ENCODE measurements around the gene RIC8A. TPM values are rescaled to one million over a fixed set of nuclear protein-coding genes. Genes with fewer than 3 reads are reported as not detected.

Gene RIC8A
- total and polyA plus RNA-seq, 9 of the 15 experiments (the other 6 are each of a cell fraction or from before 2014, with no cell fraction given), result 10.7 to 108 (median 72.1) TPM

GRCh38 chr11:208181-208916 lies 841 bp downstream of the RIC8A start:
- H3K27ac ChIP-seq (ENCODE audit: extremely low read depth, low read depth, low read length), result peak overlapping the region; percentile 93
- under 1% methylated on average over 41 of the region's 57 CpGs for WGBS (ENCODE audit: insufficient coverage, low coverage, missing lambda C conversion rate)
- in situ Hi-C loops (cut with MboI), result no loop called here
- TF ChIP-seq ZNF12 (CRISPR knock-in tag; IDR thresholded peaks at IDR 0.05) (no peak), ZNF174 (CRISPR knock-in tag; IDR thresholded peaks at IDR 0.05) (no peak), POLR3G (IDR thresholded peaks at IDR 0.05; ENCODE audit: extremely low read depth, insufficient read length, insufficient replicate concordance) (no peak), TFAP4 (CRISPR knock-in tag; IDR thresholded peaks at IDR 0.05; ENCODE audit: borderline replicate concordance) (peak; percentile 46; the same call in 1 of the 2 replicates), ZKSCAN3 (CRISPR knock-in tag; IDR thresholded peaks at IDR 0.05) (no peak), SP2 (IDR thresholded peaks at IDR 0.05; ENCODE audit: extremely low read depth, low read depth, low read length, poor library complexity, severe bottlenecking) (no peak), SIRT6 (IDR thresholded peaks at IDR 0.05; ENCODE audit: low read depth, low read length) (no peak), NEUROD1 (IDR thresholded peaks at IDR 0.05; ENCODE audit: borderline replicate concordance, low read depth, low read length, partially characterized antibody) (no peak), NCOR1 (IDR thresholded peaks at IDR 0.05) (peak; percentile 42), NONO (IDR thresholded peaks at IDR 0.05; ENCODE audit: low read depth in 2 of 2, low read length in 1 of 2) (no peak), ZNF431 (CRISPR knock-in tag; IDR thresholded peaks at IDR 0.05) (no peak), HNRNPK (IDR thresholded peaks at IDR 0.05; ENCODE audit: low read depth, low read length, poor library complexity, severe bottlenecking) (no peak), EHMT2 (IDR thresholded peaks at IDR 0.05) (no peak), ZBTB43 (CRISPR knock-in tag; IDR thresholded peaks at IDR 0.05) (no peak), ATF1 (CRISPR knock-in tag; IDR thresholded peaks at IDR 0.05) (no peak), ATF1 (tag; IDR thresholded peaks at IDR 0.05) (no peak; the same call in 1 of the 2 replicates), HMGXB4 (CRISPR knock-in tag; IDR thresholded peaks at IDR 0.05) (0 out of 2 replicates have a peak, but pooled peaks have one; percentile 71)

More at GRCh38 chr11:208181-208916, 841 bp downstream of the RIC8A start:
- BruUV-seq (replicated peaks), result no TSS peak
- Histone ChIP-seq H3K36me3 (ENCODE audit: control insufficient read depth, insufficient read depth, low read length) (peaks cover 77% of the 10 kb centered on the region), H3K4me1 (replicated peaks in 1 of 2; ENCODE audit: control insufficient read depth in 2 of 2, insufficient read depth in 2 of 2, low read length in 2 of 2) (peaks cover 27 to 58% of the 10 kb centered on the region in 2 experiments; a peak in 4 of 5 replicates), H4K20me1 (replicated peaks; ENCODE audit: control insufficient read depth, insufficient read depth, low read length) (peaks cover 38% of the 10 kb centered on the region), H3K4me3 (peak overlapping the region; percentile 96), H3K4me2 (ENCODE audit: insufficient read depth, low read length) (peak overlapping the region; percentile 92), H3K9me3 (replicated peaks; ENCODE audit: control insufficient read depth, insufficient read depth, low read depth, low read length) (no peaks in the 10 kb centered on the region), H2AFZ (ENCODE audit: low read depth, low read length) (0 out of 2 replicates have a peak overlapping the region, but pooled peaks have one; percentile 23), H3K9me1 (ENCODE audit: control insufficient read depth, insufficient read depth, low read length) (peaks cover 10% of the 10 kb centered on the region), H3K9ac (ENCODE audit: insufficient read depth in 1 of 2, low read depth in 2 of 2, low read length in 2 of 2) (peak overlapping the region; percentile 97 to 98), H3K79me2 (ENCODE audit: control insufficient read depth, insufficient read depth, low read length) (peaks cover 72% of the 10 kb centered on the region), H3K27me3 (ENCODE audit: control insufficient read depth in 2 of 2, insufficient read depth in 2 of 2, low read length in 2 of 2) (no peaks in the 10 kb centered on the region; a peak in 1 of 5 replicates)
- ChIA-PET POLR2A (interaction anchor here (0.8 to 3.1 kb wide), 5 partner anchors 9 to 397 kb away, joined by 3 to 63 read pairs (median 3); no protein-coding TSS in a partner anchor), CTCF (ENCODE audit: low intra/inter-chr PET ratio) (no interaction called here)
- DNase-seq (ENCODE audit: extremely low read depth in 1 of 4, low spot score in 3 of 4) (peak; percentile 76 to 91 (median 85)), FAIRE-seq (peak; percentile 46), ATAC-seq (peak; percentile 86)
- intact Hi-C loops (cut with micrococcal nuclease), result no loop called here
